Measurements from ENCODE around the gene GNRHR. TPM values are rescaled to one million over a fixed set of nuclear protein-coding genes. Genes with fewer than 3 reads are reported as not detected.

Gene GNRHR
- total RNA-seq, 2 donors from 2014 or later: not detected

- H3K4me1 Mint-ChIP-seq: peaks cover 7% of the 10 kb centered on the region
- no peak for TF ChIP-seq CTCF (conservative IDR thresholded peaks at IDR 0.05)
- Histone ChIP-seq H3K36me3 (ENCODE audit: control insufficient read depth, insufficient read depth, low read length) (no peaks in the 10 kb centered on the region), H3K27me3 (ENCODE audit: control insufficient read depth, insufficient read depth, low read length, poor library complexity, severe bottlenecking) (no peaks in the 10 kb centered on the region), H3K27ac (ENCODE audit: low read depth, low read length) (no peak overlapping the region), H3K9ac (ENCODE audit: extremely low read depth, low read length, poor library complexity, severe bottlenecking) (no peak overlapping the region), H3K4me3 (ENCODE audit: low read length) (no peak overlapping the region), H3K9me3 (ENCODE audit: control insufficient read depth, low read length) (no peaks in the 10 kb centered on the region), H3K4me1 (ENCODE audit: control insufficient read depth, insufficient read depth, low read length) (no peaks in the 10 kb centered on the region)
- H3K27ac Mint-ChIP-seq: no peak overlapping the region
- no peaks in the 10 kb centered on the region for H3K36me3 Mint-ChIP-seq (ENCODE audit: low read depth)
- 78% methylated on average over 1 of the region's 1 CpG; no CpG with 5 or more reads in 1 of the 2 experiments for WGBS, 2 experiments (ENCODE audit: insufficient coverage in 1 of 2, insufficient read length in 1 of 2)
- no peak overlapping the region for H3K4me3 Mint-ChIP-seq
- no peak for DNase-seq
- H3K27me3 Mint-ChIP-seq (ENCODE audit: insufficient read depth): no peaks in the 10 kb centered on the region
- H3K9me3 Mint-ChIP-seq: no peaks in the 10 kb centered on the region
Observed at GRCh38 chr4:67755974-67756373, 1.8 kb upstream of the GNRHR start.

- Histone ChIP-seq H3K9me3 (ENCODE audit: control insufficient read depth, low read length) (no peaks in the 10 kb centered on the region), H3K27me3 (ENCODE audit: control insufficient read depth, insufficient read depth, low read length, poor library complexity, severe bottlenecking) (no peaks in the 10 kb centered on the region), H3K4me3 (ENCODE audit: low read length) (no peak overlapping the region), H3K27ac (ENCODE audit: low read depth, low read length) (no peak overlapping the region), H3K9ac (ENCODE audit: extremely low read depth, low read length, poor library complexity, severe bottlenecking) (no peak overlapping the region), H3K36me3 (ENCODE audit: control insufficient read depth, insufficient read depth, low read length) (no peaks in the 10 kb centered on the region), H3K4me1 (ENCODE audit: control insufficient read depth, insufficient read depth, low read length) (no peaks in the 10 kb centered on the region)
- H3K4me1 Mint-ChIP-seq: no peaks in the 10 kb centered on the region
- H3K4me3 Mint-ChIP-seq: no peak overlapping the region
- H3K27me3 Mint-ChIP-seq (ENCODE audit: insufficient read depth): no peaks in the 10 kb centered on the region
- H3K9me3 Mint-ChIP-seq: no peaks in the 10 kb centered on the region
- no CpG with 5 or more reads among the region's 1 CpG for WGBS, 2 experiments (ENCODE audit: insufficient coverage in 1 of 2, insufficient read length in 1 of 2)
- no peak overlapping the region for H3K27ac Mint-ChIP-seq
- no peaks in the 10 kb centered on the region for H3K36me3 Mint-ChIP-seq (ENCODE audit: low read depth)
- no peak for TF ChIP-seq CTCF (conservative IDR thresholded peaks at IDR 0.05)
- DNase-seq: no peak
Observed at GRCh38 chr4:67751260-67751659, 2.9 kb downstream of the GNRHR start.

GRCh38 chr4:67750691-67751090 lies 3.5 kb downstream of the GNRHR start:
- H3K4me3 ChIP-seq (ENCODE audit: low read length): no peak overlapping the region
- H3K9me3 ChIP-seq (ENCODE audit: control insufficient read depth, low read length): no peaks in the 10 kb centered on the region
- no peak for TF ChIP-seq CTCF (conservative IDR thresholded peaks at IDR 0.05)
- H3K27me3 ChIP-seq (ENCODE audit: control insufficient read depth, insufficient read depth, low read length, poor library complexity, severe bottlenecking): no peaks in the 10 kb centered on the region
- Mint-ChIP-seq H3K27ac (no peak overlapping the region), H3K4me1 (no peaks in the 10 kb centered on the region), H3K27me3 (ENCODE audit: insufficient read depth) (no peaks in the 10 kb centered on the region), H3K4me3 (no peak overlapping the region), H3K36me3 (ENCODE audit: low read depth) (no peaks in the 10 kb centered on the region), H3K9me3 (no peaks in the 10 kb centered on the region)
- no peak for DNase-seq
- H3K4me1 ChIP-seq (ENCODE audit: control insufficient read depth, insufficient read depth, low read length): no peaks in the 10 kb centered on the region
- 83 to 92% methylated on average over 4 of the region's 4 CpGs for WGBS, 2 experiments (ENCODE audit: insufficient coverage in 1 of 2, insufficient read length in 1 of 2)
- no peak overlapping the region for H3K9ac ChIP-seq (ENCODE audit: extremely low read depth, low read length, poor library complexity, severe bottlenecking)
- no peaks in the 10 kb centered on the region for H3K36me3 ChIP-seq (ENCODE audit: control insufficient read depth, insufficient read depth, low read length)
- H3K27ac ChIP-seq (ENCODE audit: low read depth, low read length): no peak overlapping the region

All from endodermal cell (in vitro differentiated cells).